Head of caudate nucleus (tissue), 42 donors: ENCODE measurements around the gene TMEM236.
"Not testable (repeated sequence)": the region's sequence is repeated elsewhere in the genome, so short reads cannot be mapped to it uniquely, and the experiment has no call there.

Source experiments
- DNase-seq, 42 donors: peaks; one replicate each; pipeline versions ENCODE4 v3.0.0 to v3.0.0-alpha.2; 2020 to 2021; ENCODE audit warnings: mixed read lengths in 7 of 42
- intact Hi-C: fragments of 100-400 bp; cut with DNase I; formaldehyde crosslinking; loops from one replicate; pipeline ENCODE4 v1.15.0; 2022

TMEM236 gene

GRCh38 chr10:17751781-17752445 is at the start of gene TMEM236:
TSS of gene TMEM236 (plus strand) at chr10:17752201. CDS start at chr10:17752296, 95 bp downstream.
- no peak for DNase-seq
- intact Hi-C loops: no loop called here

- no peak for DNase-seq
- intact Hi-C loops: no loop called here
Observed at GRCh38 chr10:17703706-17704105, 48.3 kb upstream of the TMEM236 start.

- no peak for DNase-seq
- intact Hi-C loops: no loop called here
Observed at GRCh38 chr10:17708821-17709220, 43.2 kb upstream of the TMEM236 start.

- no peak for DNase-seq
- intact Hi-C loops: no loop called here
Observed at GRCh38 chr10:17709492-17709891, 42.5 kb upstream of the TMEM236 start.

- DNase-seq: no peak
- intact Hi-C loops: no loop called here
Observed at GRCh38 chr10:17710181-17710580, 41.8 kb upstream of the TMEM236 start.

GRCh38 chr10:17712053-17712452 is 39.9 kb upstream of the TMEM236 start:
- intact Hi-C loops: no loop called here
- no peak for DNase-seq

GRCh38 chr10:17712717-17713471 is 39.1 kb upstream of the TMEM236 start:
- peak in 2 of 42 donors; percentile 18 to 19 for DNase-seq
- intact Hi-C loops: no loop called here

- no peak for DNase-seq
- intact Hi-C loops: no loop called here
Observed at GRCh38 chr10:17713758-17714157, 38.2 kb upstream of the TMEM236 start.

GRCh38 chr10:17716161-17716560 is 35.8 kb upstream of the TMEM236 start:
- intact Hi-C loops: no loop called here
- DNase-seq: no peak

GRCh38 chr10:17722317-17723014 is 29.5 kb upstream of the TMEM236 start:
- intact Hi-C loops, DNase-seq: not testable (repeated sequence)

- no peak for DNase-seq
- intact Hi-C loops: no loop called here
Observed at GRCh38 chr10:17725703-17726102, 26.3 kb upstream of the TMEM236 start.

GRCh38 chr10:17729630-17730029 is 22.4 kb upstream of the TMEM236 start:
- no peak for DNase-seq
- intact Hi-C loops: no loop called here

GRCh38 chr10:17730667-17731066 is 21.3 kb upstream of the TMEM236 start:
- intact Hi-C loops: no loop called here
- no peak for DNase-seq

GRCh38 chr10:17731331-17732020 is 20.5 kb upstream of the TMEM236 start:
- no peak for DNase-seq
- intact Hi-C loops: no loop called here

GRCh38 chr10:17733620-17734019 is 18.4 kb upstream of the TMEM236 start:
- intact Hi-C loops: no loop called here
- DNase-seq: no peak

GRCh38 chr10:17734432-17735080 is 17.4 kb upstream of the TMEM236 start:
- DNase-seq: no peak
- intact Hi-C loops: no loop called here

GRCh38 chr10:17735166-17735941 is 16.6 kb upstream of the TMEM236 start:
- intact Hi-C loops: no loop called here
- no peak for DNase-seq

GRCh38 chr10:17736223-17736622 is 15.8 kb upstream of the TMEM236 start:
- DNase-seq: no peak
- intact Hi-C loops: no loop called here
